ENCODE data around the gene SPEF2.

The SPEF2 gene

GRCh38 chr5:35820735-35821134 lies 203.1 kb downstream of the SPEF2 start:
- H3K4me3 ChIP-seq, result no peak overlapping the region
- H3K9me3 ChIP-seq, result no peaks in the 10 kb centered on the region
- no peak for TF ChIP-seq CTCF (IDR thresholded peaks at IDR 0.05)
- H3K36me3 ChIP-seq, result no peaks in the 10 kb centered on the region
- intact Hi-C loops (cut with DNase I; ENCODE audit: low total_unique reads), result no loop called here
- no peaks in the 10 kb centered on the region for H3K4me1 ChIP-seq
- H3K27ac ChIP-seq, result no peak overlapping the region
- no peaks in the 10 kb centered on the region for H3K27me3 ChIP-seq
- DNase-seq, result no peak

- intact Hi-C loops (cut with DNase I; ENCODE audit: low total_unique reads), result no loop called here
Measured at GRCh38 chr5:35821513-35821912, 203.8 kb downstream of the SPEF2 start.

GRCh38 chr5:35822511-35822910 lies 204.8 kb downstream of the SPEF2 start:
- DNase-seq, result no peak
- intact Hi-C loops (cut with DNase I; ENCODE audit: low total_unique reads), result no loop called here

More at GRCh38 chr5:35821513-35821912, 203.8 kb downstream of the SPEF2 start:
- no peaks in the 10 kb centered on the region for H3K36me3 ChIP-seq
- DNase-seq, result no peak
- H3K9me3 ChIP-seq, result no peaks in the 10 kb centered on the region
- H3K4me3 ChIP-seq, result no peak overlapping the region
- H3K27me3 ChIP-seq, result no peaks in the 10 kb centered on the region
- TF ChIP-seq CTCF (IDR thresholded peaks at IDR 0.05), result no peak
- no peaks in the 10 kb centered on the region for H3K4me1 ChIP-seq
- no peak overlapping the region for H3K27ac ChIP-seq

GRCh38 chr5:35823347-35824098 lies 205.9 kb downstream of the SPEF2 start:
- Histone ChIP-seq H3K36me3 (no peaks in the 10 kb centered on the region), H3K9me3 (no peaks in the 10 kb centered on the region), H3K27ac (no peak overlapping the region), H3K4me3 (no peak overlapping the region), H3K27me3 (no peaks in the 10 kb centered on the region), H3K4me1 (no peaks in the 10 kb centered on the region)
- no peak for DNase-seq
- no peak for TF ChIP-seq CTCF (IDR thresholded peaks at IDR 0.05)
- intact Hi-C loops (cut with DNase I; ENCODE audit: low total_unique reads), result no loop called here

More at GRCh38 chr5:35822511-35822910, 204.8 kb downstream of the SPEF2 start:
- no peaks in the 10 kb centered on the region for H3K9me3 ChIP-seq
- H3K27ac ChIP-seq, result no peak overlapping the region
- H3K36me3 ChIP-seq, result no peaks in the 10 kb centered on the region
- no peak overlapping the region for H3K4me3 ChIP-seq
- no peaks in the 10 kb centered on the region for H3K4me1 ChIP-seq
- H3K27me3 ChIP-seq, result no peaks in the 10 kb centered on the region
- TF ChIP-seq CTCF (IDR thresholded peaks at IDR 0.05), result no peak

GRCh38 chr5:35826056-35826455 lies 208.4 kb downstream of the SPEF2 start:
- TF ChIP-seq CTCF (IDR thresholded peaks at IDR 0.05), result no peak
- no peaks in the 10 kb centered on the region for H3K27me3 ChIP-seq
- H3K27ac ChIP-seq, result no peak overlapping the region
- H3K4me1 ChIP-seq, result no peaks in the 10 kb centered on the region
- H3K4me3 ChIP-seq, result no peak overlapping the region
- no peaks in the 10 kb centered on the region for H3K9me3 ChIP-seq
- H3K36me3 ChIP-seq, result no peaks in the 10 kb centered on the region
- intact Hi-C loops (cut with DNase I; ENCODE audit: low total_unique reads), result no loop called here
- no peak for DNase-seq
